Measurements from ENCODE around the gene CACNA2D4.

CACNA2D4 gene

DNA sequence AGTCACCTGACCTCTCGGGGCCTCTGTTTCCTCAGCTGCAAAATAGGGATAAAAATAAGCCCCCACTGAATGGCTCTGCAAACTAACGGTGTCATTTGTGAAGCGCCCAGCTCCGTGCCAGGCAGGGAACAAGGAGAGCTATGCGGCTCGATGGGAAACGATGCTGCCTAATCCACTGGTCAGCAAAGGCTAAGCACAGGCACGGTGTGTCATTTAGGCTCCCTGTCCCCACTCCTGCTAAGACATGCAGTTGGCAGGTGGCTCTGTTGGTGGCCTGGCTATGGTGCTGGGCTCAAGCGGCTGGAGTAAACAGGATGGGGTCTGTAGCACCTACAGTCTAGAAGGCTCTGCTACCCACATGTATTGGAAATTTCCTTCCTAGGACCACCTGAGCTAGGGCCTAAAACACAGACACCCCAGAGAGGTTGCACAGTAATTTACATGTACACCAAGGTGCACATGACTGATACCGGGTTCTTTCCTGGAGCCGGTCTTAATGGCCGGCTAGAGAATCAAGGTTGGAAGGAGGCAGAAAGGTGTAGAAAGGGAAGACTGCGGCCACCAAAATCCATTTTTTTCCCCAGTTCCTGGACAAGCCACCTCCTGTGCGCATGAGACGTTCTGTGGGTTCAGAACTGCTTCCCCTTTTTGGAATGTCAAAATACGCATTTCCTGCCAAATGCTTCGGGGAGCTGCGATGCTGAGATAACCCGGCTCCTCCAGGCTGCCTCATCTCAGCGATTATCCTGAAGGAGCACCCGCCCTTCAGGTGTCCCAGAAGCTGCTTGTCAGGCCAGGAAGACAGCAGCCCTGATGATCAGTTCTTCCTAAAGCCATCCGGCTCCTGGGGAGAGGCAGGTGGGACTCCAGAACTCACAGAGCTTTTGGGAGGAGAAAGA, 1.0 kb downstream of the CACNA2D4 start:
- no peak for DNase-seq

GRCh38 chr12:1916371-1917171, 1.9 kb downstream of the CACNA2D4 start:
- DNase-seq: peak; percentile 69

DNA sequence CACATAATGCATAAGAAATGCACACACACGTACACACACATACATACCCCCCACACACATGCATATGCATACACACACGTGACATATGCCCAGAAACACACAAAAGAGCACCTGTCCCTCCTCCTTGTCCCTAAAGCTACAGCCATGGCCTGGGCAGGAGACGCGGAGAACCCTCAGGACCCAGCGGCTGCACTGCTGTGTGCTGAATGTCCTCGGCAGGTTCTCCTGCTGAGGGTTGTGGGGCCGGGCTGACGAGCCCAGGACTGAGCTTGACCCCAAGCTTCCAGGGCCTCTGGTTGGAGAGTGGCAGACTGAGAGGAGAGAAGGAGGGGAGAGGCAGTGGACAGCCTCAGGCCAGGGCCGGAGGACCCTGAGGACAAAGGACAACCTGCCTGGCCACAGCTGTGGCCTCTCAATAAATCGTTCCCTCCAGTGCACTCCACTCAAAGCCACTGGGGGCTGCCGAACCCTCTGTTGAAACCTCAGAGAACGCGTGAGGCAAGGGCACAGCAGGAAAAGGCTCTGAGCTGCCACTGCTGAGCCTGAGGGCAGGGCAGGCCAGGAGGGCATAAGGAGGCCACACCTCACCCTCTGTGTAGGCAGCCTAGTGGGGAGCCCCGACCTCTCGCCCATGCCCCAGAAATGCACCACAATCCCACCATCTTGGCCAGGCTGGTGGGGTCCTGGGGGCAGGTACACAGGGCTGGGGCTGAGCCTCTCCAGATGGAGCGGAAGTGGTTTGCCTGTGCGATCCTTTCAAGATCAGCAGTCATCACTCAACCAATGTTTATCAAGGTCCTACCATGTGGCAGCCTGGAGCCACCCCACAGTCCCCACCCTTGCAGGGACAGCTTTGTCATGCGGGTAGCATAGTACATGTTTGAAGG, 3.1 kb downstream of the CACNA2D4 start:
- no peak for DNase-seq

- DNase-seq: no peak
Observed at GRCh38 chr12:1914114-1914911, 4.1 kb downstream of the CACNA2D4 start.

GRCh38 chr12:1913377-1914113, 4.9 kb downstream of the CACNA2D4 start:
- no peak for DNase-seq

- no peak for DNase-seq
Observed at GRCh38 chr12:1912580-1913376, 5.7 kb downstream of the CACNA2D4 start.

GRCh38 chr12:1911598-1912575, 6.6 kb downstream of the CACNA2D4 start:
- DNase-seq: peak; percentile 92

- DNase-seq: no peak
Observed at GRCh38 chr12:1910468-1910867, 8.0 kb downstream of the CACNA2D4 start.

DNA sequence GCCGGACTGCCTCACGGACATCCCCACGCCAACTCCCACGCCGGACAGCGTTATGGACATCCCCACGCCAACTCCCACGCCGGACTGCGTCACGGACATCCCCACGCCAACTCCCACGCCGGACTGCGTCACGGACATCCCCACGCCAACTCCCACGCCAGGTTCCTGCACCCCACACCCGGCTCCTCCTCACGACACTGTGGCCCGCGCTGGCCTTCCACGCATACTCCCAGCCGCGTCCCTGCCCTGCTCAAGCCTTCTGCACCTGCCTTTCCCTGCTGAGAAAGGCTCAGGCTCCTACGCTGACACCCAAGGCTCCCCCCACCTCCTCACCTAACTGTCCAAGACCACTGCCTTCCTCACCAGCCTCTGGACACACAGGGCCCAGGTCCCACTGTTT, 9.7 kb downstream of the CACNA2D4 start:
- no peak for DNase-seq

- DNase-seq: no peak
Observed at GRCh38 chr12:1907652-1908611, 10.5 kb downstream of the CACNA2D4 start.

- no peak for DNase-seq
Observed at GRCh38 chr12:1906579-1906978, 11.9 kb downstream of the CACNA2D4 start.

DNA sequence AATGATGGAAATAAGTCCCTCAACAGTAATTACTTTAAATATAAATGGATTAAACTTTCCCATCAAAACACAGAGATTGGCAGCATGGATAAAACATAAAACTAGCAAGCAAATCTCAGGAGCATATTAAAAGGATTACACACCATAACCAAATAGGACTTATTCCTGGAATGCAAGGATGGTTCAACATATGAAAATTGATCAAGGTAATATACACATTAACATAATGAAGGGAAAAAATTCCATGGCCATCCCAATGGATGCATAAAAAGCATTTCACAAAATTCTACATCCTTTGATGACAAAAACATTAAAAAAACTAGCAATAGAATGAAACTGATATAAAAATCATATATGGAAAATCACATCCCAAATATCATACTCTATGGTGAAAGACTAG, 13.6 kb downstream of the CACNA2D4 start:
- no peak for DNase-seq

DNA sequence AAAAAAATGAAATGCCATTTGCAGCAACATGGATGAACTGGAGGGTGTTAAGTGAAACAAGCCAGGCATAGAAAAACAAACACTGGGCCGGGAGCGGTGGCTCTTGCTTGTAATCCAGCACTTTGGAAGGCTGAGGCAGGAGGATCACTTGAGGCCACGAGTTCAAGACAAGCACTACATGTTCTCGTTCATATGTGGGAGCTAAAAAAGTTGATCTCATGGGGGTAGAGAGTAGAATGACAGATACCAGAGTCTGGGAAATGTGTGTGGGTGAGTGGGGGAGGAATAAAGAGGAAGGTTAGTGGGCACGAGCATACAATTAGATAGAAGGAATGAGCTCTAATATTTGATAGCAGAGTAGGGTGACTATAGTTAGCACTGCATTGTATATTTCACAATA, 21.5 kb downstream of the CACNA2D4 start:
- DNase-seq: no peak

DNA sequence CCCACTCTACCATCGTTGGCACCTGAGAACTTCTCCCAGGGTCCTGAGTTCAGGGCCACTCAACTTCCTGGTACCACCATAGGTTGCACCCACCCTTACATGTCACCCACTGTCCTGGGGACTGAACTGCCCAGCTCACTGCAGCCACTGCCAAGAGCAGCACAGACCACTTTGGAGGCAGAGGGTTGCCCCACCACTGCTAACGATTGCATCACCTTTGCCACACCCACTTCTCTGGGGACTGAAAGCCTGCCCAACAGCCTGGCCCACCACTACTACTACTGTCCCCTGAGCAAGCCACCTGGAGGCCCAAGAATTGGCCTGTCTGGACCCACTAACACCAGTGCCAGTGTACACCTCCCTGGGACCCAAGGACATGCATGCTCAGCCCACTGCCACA, 27.6 kb downstream of the CACNA2D4 start:
- DNase-seq: no peak

GRCh38 chr12:1890119-1890703, 28.2 kb downstream of the CACNA2D4 start:
- no peak for DNase-seq

- DNase-seq: no peak
Observed at GRCh38 chr12:1888923-1889322, 29.5 kb downstream of the CACNA2D4 start.

DNA sequence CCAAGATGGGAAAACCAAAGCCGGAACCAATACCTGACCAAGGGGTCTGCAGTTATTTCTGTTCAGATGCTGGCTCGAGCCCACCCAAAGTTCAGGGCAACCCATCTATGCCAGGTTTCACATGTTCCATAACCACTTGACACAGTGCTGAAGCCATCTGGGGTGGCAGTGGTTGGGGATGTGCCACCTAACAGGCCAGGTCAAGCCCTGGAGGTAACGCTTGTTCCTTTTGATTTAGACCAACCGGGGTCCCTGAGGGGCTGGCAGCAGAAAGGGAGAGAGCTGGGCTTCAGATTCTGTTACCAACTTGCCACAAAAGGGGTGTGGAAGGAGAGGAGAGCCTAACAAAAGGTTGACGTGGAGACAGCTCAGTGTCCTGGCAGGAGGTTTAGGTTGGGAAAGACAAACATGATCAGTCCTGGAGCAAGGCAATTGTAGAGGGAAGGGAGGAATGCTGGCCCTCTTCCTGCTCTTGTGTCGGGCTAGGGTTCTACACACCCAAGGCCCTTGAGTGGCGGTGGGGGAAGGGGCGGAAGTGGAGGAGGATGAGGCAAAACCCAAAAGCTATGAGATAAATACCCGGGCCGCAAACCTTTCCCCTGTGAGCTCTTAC, 31.9 kb downstream of the CACNA2D4 start:
- no peak for DNase-seq

Measured in NCI-H69 (cell line).